ELR (cell line): ENCODE measurements around the gene ZNF460.
A peak's percentile ranks its signal among the peaks of the same experiment; 100 is the strongest.

ENCODE experiments used
- DNase-seq: peaks from one replicate; pipeline ENCODE4 v3.0.0-alpha.2; 2015; ENCODE audit warnings: low read depth

Gene ZNF460

DNA sequence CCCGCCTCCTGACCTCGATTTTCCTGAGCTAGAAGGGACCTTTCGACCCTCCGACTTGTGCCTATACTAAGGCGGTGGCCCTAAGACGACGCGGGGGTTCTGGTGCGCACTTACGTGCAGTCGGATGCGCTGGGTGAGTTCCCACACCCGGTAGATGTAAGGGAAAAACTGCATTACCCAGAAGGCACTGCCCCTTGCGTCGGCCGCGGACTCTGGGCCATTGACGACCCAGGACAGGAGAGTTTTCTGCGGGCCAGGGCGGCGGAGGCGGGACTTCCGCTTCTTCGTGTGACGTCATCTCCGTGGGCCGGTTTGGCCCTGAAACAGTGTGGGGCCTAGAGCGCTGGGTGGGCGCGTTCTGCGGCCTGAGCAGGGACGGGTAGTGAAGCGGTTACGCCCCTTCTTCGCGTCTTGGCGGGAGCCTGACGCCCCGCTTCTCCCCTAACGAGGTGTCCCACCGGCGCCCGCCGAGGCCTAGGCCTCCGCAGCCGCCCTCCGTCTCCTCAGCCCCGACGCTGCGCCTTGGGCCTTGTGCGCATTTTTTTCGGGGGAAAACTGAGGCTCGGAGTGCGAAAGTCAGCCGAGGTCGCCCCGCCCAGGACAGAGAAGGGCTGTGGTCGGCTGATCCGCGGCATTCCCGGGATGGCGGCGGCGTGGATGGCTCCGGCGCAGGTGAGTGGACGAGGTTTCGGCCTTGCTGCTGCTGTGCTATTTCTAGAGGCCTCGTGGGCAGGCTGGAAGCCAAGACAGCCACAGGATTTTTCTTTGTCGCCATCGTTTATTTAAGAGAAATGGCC lies at the start of gene ZNF460:
Gene ZNF460 (plus strand): TSS at position 321 of the 797 bp plus-strand sequence. CDS start 322 bp downstream, at position 643.
- DNase-seq, result peak; percentile 98

GRCh38 chr19:57231686-57232085 lies 48.6 kb upstream of the ZNF460 start:
- no peak for DNase-seq

- no peak for DNase-seq
Observed at GRCh38 chr19:57233207-57233606, 47.1 kb upstream of the ZNF460 start.

DNA sequence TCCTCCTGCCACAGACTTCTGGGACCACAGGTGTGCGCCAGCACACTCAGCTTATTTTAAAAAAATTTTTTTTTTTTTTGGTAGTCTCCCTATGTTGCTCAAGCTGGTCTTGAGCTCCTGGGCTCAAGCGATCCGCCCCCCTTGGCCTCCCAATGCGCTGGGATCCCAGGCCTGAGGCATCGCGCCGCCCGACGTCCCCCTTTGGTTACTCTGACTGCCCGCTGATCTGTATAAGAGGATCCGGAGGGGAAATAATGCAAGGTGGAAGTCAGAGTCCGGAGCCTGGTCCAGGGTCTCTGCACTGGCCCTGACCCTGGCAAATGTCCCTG lies 40.3 kb upstream of the ZNF460 start:
- no peak for DNase-seq

- peak; percentile 90 for DNase-seq
Observed at GRCh38 chr19:57240311-57241090, 39.8 kb upstream of the ZNF460 start, which contains the start of gene ZNF805. Gene ZNF805, plus strand, starts transcription at chr19:57240632. Its CDS starts 260 bp downstream, at chr19:57240892.

DNA sequence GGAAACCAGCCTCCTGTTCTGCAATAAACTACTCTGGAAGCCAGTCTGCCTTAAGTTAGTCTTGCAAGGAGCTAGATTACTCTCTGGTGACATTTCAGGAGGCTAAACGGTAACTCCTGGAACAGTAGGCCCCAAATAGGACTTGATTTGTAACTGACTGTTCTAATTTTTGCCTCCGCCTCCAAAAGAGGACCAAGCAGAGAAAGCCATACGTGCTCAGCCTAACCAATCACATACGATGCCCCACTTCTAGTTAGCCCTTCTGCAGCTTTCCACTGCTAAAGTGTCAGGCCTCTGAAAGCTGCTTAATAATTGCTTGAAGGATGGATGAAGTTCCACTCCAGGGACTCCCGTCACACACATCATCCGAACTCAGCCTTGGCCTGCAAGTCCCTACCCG lies 39.1 kb upstream of the ZNF460 start:
- peak; percentile 10 for DNase-seq

DNA sequence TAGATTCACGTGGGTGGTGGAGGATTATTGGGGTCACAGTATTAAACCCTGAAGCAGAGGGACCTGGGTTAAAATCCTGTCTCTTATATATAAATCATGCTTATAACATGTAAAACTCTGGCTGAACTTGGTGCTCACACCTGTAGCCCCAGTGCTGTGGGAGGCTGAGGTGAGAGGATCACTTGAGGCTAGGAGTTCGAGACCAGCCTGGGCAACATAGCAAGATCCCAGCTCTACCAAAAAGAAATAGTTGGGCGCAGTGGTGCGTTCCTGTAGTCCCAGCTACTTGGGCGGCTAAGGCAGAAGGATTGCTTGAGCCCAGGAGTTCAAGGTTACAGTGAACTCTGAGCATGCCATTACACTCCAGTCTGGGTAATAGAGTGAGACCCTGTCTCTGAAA lies 37.5 kb upstream of the ZNF460 start:
- DNase-seq, result no peak

- no peak for DNase-seq
Observed at GRCh38 chr19:57244513-57244912, 35.8 kb upstream of the ZNF460 start.

GRCh38 chr19:57245066-57245465 lies 35.2 kb upstream of the ZNF460 start:
- no peak for DNase-seq

GRCh38 chr19:57245959-57246358 lies 34.3 kb upstream of the ZNF460 start:
- no peak for DNase-seq

DNA sequence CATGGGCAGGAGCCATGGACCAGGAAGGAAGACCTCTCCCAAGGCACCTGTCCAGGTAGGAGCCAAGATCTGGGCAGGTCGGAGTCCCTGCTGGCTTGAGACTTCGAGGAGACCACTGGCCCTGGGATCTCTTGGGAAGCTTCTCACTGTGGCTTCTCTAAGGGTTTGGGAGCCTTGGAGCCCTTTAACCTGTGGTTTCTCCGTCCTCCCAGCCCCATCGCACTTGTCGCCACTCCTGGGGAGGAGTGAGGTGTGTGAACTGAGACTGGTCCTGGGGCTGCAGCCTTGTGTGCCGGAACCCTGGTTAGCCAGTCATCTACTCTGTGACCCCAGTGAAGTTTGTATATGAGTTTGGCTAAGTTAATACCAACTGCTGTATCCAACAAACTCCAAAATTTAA lies 31.6 kb upstream of the ZNF460 start:
- DNase-seq, result no peak

GRCh38 chr19:57249329-57249728 lies 31.0 kb upstream of the ZNF460 start:
- peak; percentile 44 for DNase-seq

GRCh38 chr19:57253767-57254166 lies 26.5 kb upstream of the ZNF460 start:
- peak; percentile 69 for DNase-seq

GRCh38 chr19:57262044-57262443 lies 18.2 kb upstream of the ZNF460 start:
- DNase-seq, result no peak

- no peak for DNase-seq
Observed at GRCh38 chr19:57263244-57263741, 17.0 kb upstream of the ZNF460 start.

- DNase-seq, result peak; percentile 58
Observed at GRCh38 chr19:57267291-57267690, 13.0 kb upstream of the ZNF460 start.

DNA sequence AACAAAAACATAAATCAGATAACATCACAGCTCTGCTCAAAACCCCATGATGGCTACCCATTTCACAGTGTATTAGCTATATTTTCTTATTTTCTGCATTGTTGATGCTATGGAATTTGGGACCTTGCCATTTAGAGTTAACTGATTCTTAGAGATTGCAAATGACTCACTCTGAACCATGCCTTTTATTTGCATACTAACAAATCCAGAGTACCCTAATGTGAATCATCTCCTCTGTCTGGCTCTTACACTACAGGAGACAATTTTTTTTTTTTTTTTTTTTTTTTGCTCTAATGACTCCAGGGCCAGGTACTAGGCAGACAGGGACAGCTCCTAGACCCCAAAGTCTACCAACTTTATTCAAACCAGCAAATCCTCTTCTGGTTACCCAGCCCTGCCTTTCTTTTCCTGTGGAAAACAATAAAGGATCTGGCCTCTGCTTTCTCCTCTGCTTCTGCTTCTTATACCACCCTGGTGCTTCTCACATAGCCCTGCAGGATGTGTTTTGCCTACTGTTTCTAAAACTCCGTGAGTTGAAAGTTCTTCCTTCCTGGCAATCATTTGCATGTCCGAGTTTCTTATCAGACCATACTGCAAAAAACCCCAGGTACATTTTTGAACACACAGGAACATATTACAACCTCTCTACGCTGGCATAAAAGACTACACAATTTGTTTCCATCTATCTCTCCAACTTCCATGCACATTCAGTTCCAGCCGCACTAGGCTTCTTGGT lies 10.6 kb upstream of the ZNF460 start:
- peak; percentile 96 for DNase-seq

DNA sequence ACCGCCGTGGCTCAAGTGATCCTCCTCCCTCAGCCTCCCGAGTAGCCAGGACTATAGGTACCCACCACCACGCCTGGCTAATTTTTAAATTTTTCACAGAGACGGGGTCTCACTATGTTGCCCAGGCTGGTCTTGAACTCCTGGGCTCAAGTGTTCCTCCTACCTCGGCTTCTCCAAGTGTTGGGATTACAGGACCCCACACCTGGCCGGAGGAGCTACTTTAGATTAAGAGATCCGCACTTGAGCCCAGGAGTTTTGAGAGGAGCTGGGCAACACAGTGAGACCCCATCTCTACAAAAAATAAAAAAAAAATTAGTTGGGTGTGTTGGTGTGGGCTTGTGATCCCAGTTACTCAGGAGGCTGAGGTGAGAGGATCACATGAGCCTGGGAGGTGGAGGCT lies 9.0 kb upstream of the ZNF460 start:
- no peak for DNase-seq

- no peak for DNase-seq
Observed at GRCh38 chr19:57273014-57273413, 7.3 kb upstream of the ZNF460 start.

GRCh38 chr19:57276430-57276829 lies 3.9 kb upstream of the ZNF460 start:
- no peak for DNase-seq

GRCh38 chr19:57278481-57278880 lies 1.8 kb upstream of the ZNF460 start:
- DNase-seq, result peak; percentile 67

- DNase-seq, result peak; percentile 95
Observed at GRCh38 chr19:57279418-57280164, 694 bp upstream of the ZNF460 start.
